ENCODE data around the gene PELO.

The PELO gene

DNA sequence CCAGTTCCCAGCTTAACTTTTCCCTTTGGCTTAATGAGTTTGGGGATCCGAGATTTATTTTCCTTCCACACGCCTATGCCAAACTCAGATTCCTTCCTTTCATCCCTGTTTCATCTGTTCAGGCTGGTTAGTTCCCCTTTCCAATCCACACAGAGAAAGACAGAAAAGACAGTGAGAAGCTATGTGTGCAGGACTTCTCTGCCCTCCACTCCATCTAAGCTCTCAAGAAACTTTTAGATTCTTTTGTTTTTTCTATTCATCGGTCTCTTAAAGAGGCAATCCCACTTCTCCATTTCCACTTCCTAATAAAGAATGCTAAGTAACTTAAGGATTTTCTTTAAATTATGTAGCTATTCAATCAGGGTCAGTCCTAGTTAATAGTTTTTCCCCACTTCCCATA, 11.2 kb downstream of the PELO start:
- no peaks in the 10 kb centered on the region for H3K27me3 ChIP-seq (ENCODE audit: control insufficient read depth, low read length)
- H3K79me2 ChIP-seq (ENCODE audit: control insufficient read depth, low read length), result peaks cover 48% of the 10 kb centered on the region
- no peaks in the 10 kb centered on the region for H3K9me3 ChIP-seq (ENCODE audit: control insufficient read depth, insufficient read depth, low read length)
- H3F3A ChIP-seq (ENCODE audit: control insufficient read depth, insufficient read depth), result no peaks in the 10 kb centered on the region
- no peak for TF ChIP-seq EZH2phosphoT487 (IDR thresholded peaks at IDR 0.05; ENCODE audit: borderline replicate concordance, low read length)
- TF ChIP-seq, protein P1, sequence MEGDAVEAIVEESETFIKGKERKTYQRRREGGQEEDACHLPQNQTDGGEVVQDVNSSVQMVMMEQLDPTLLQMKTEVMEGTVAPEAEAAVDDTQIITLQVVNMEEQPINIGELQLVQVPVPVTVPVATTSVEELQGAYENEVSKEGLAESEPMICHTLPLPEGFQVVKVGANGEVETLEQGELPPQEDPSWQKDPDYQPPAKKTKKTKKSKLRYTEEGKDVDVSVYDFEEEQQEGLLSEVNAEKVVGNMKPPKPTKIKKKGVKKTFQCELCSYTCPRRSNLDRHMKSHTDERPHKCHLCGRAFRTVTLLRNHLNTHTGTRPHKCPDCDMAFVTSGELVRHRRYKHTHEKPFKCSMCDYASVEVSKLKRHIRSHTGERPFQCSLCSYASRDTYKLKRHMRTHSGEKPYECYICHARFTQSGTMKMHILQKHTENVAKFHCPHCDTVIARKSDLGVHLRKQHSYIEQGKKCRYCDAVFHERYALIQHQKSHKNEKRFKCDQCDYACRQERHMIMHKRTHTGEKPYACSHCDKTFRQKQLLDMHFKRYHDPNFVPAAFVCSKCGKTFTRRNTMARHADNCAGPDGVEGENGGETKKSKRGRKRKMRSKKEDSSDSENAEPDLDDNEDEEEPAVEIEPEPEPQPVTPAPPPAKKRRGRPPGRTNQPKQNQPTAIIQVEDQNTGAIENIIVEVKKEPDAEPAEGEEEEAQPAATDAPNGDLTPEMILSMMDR (IDR thresholded peaks at IDR 0.05; ENCODE audit: low read depth, low read length, poor library complexity, severe bottlenecking), result no peak
- peak overlapping the region; percentile 90 for H3K4me2 ChIP-seq (ENCODE audit: low read length)
- H3K9me2 ChIP-seq (replicated peaks; ENCODE audit: control insufficient read depth, low read length), result no peaks in the 10 kb centered on the region
- H3K4me1 ChIP-seq (ENCODE audit: control insufficient read depth, low read length), result peaks cover 38% of the 10 kb centered on the region
- H3K36me3 ChIP-seq (ENCODE audit: control insufficient read depth, low read length), result peaks cover 30% of the 10 kb centered on the region
- peak overlapping the region; percentile 88 for H3K4me3 ChIP-seq (ENCODE audit: low read length)
- 0 out of 2 replicates have a peak, but pooled peaks cover 5% of the 10 kb centered on the region for H4K20me1 ChIP-seq (ENCODE audit: control insufficient read depth, insufficient read depth, low read depth, low read length)
- no peak overlapping the region for H3K27ac ChIP-seq (ENCODE audit: low read depth, low read length)

DNA sequence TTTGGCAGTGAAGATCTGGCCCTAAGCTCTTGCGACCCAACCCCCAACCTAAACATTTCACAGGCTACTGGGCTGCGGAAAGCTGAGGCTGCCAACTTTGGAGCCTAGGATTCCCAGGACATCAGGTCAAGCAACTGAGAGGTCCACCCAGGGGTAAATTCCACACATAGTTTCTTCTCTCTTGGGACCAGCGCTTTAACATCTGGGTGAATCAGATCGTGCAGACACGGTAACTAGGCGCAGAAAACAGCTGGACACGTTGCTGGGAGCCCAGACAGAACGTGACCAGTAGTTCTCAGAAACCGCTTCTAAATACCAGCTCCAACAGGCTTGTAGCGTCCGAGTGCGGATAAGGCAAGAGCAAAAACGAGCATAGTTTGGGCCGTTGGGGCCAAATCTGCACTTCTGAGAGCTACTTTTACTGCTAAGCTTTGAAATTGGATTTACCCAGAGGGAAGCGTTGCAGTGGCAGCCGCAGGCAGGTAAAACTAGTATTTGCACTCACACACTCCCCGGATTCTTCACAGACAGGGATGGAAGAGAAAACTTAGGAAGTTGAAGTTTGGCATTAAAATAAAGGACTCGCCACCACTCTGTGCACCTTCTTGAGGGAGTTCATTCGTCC, 11.8 kb downstream of the PELO start:
- Histone ChIP-seq H3K9me2 (replicated peaks; ENCODE audit: control insufficient read depth, low read length) (no peaks in the 10 kb centered on the region), H3K27me3 (ENCODE audit: control insufficient read depth, low read length) (no peaks in the 10 kb centered on the region), H3K4me1 (ENCODE audit: control insufficient read depth, low read length) (peaks cover 38% of the 10 kb centered on the region), H3K36me3 (ENCODE audit: control insufficient read depth, low read length) (peaks cover 35% of the 10 kb centered on the region), H3K79me2 (ENCODE audit: control insufficient read depth, low read length) (peaks cover 53% of the 10 kb centered on the region), H3K4me3 (ENCODE audit: low read length) (peak overlapping the region; percentile 88), H3F3A (ENCODE audit: control insufficient read depth, insufficient read depth) (no peaks in the 10 kb centered on the region), H3K27ac (ENCODE audit: low read depth, low read length) (peak overlapping the region; percentile 78), H4K20me1 (ENCODE audit: control insufficient read depth, insufficient read depth, low read depth, low read length) (0 out of 2 replicates have a peak, but pooled peaks cover 5% of the 10 kb centered on the region), H3K9me3 (ENCODE audit: control insufficient read depth, insufficient read depth, low read length) (no peaks in the 10 kb centered on the region), H3K4me2 (ENCODE audit: low read length) (peak overlapping the region; percentile 90)
- no peak for TF ChIP-seq EZH2phosphoT487 (IDR thresholded peaks at IDR 0.05; ENCODE audit: borderline replicate concordance, low read length)
- TF ChIP-seq, protein P1 (IDR thresholded peaks at IDR 0.05; ENCODE audit: low read depth, low read length, poor library complexity, severe bottlenecking), result no peak

DNA sequence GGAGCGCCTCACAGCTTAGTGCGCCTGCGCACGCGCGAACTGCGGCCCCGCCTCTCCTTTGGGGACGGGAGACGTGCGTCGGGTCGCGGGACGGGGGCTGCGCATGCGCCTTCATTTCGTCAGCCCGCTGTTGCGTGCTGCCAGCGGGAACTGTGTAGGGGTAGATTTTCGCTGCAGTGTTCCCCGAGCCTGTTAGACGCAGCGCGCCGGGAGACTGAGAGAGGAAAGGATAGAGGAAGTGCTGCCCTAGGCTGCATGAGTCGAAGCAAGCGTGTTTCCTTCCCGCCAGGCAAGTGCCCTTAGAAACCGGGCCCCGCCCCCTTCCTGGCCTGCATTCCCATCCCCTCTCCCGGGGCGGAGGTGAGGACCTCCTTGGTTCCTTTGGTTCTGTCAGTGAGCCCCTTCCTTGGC, 12.3 kb downstream of the PELO start:
- TF ChIP-seq EZH2phosphoT487 (IDR thresholded peaks at IDR 0.05; ENCODE audit: borderline replicate concordance, low read length), result no peak
- TF ChIP-seq, protein P1 (IDR thresholded peaks at IDR 0.05; ENCODE audit: low read depth, low read length, poor library complexity, severe bottlenecking), result no peak
- Histone ChIP-seq H3K4me2 (ENCODE audit: low read length) (peak overlapping the region; percentile 90), H3K4me3 (ENCODE audit: low read length) (peak overlapping the region; percentile 88), H3F3A (ENCODE audit: control insufficient read depth, insufficient read depth) (no peaks in the 10 kb centered on the region), H3K27ac (ENCODE audit: low read depth, low read length) (peak overlapping the region; percentile 78), H3K9me3 (ENCODE audit: control insufficient read depth, insufficient read depth, low read length) (no peaks in the 10 kb centered on the region), H3K4me1 (ENCODE audit: control insufficient read depth, low read length) (peaks cover 38% of the 10 kb centered on the region), H3K36me3 (ENCODE audit: control insufficient read depth, low read length) (peaks cover 35% of the 10 kb centered on the region), H3K79me2 (ENCODE audit: control insufficient read depth, low read length) (peaks cover 53% of the 10 kb centered on the region), H4K20me1 (ENCODE audit: control insufficient read depth, insufficient read depth, low read depth, low read length) (0 out of 2 replicates have a peak, but pooled peaks cover 5% of the 10 kb centered on the region), H3K27me3 (ENCODE audit: control insufficient read depth, low read length) (no peaks in the 10 kb centered on the region), H3K9me2 (replicated peaks; ENCODE audit: control insufficient read depth, low read length) (no peaks in the 10 kb centered on the region)

Data from DOHH2 (cell line).